Measurements from ENCODE around the gene CTSW.

CTSW gene

GRCh38 chr11:65932558-65932919, 52.9 kb downstream of the CTSW start:
- no peak for DNase-seq
